C4-2B (cell line): ENCODE results near the gene BSN.

ENCODE experiments used
- ZFX ChIP-seq: fragments of 450-650 bp; IDR thresholded peaks from 2 replicates; pipeline ENCODE4 v1.6.1; 2017
- TF ChIP-seq, protein P1 (sequence below): fragments of 450-650 bp; conservative IDR thresholded peaks from 2 replicates; pipeline ENCODE4 v1.5.1; 2017; ENCODE audit warnings: mild to moderate bottlenecking

DNA sequence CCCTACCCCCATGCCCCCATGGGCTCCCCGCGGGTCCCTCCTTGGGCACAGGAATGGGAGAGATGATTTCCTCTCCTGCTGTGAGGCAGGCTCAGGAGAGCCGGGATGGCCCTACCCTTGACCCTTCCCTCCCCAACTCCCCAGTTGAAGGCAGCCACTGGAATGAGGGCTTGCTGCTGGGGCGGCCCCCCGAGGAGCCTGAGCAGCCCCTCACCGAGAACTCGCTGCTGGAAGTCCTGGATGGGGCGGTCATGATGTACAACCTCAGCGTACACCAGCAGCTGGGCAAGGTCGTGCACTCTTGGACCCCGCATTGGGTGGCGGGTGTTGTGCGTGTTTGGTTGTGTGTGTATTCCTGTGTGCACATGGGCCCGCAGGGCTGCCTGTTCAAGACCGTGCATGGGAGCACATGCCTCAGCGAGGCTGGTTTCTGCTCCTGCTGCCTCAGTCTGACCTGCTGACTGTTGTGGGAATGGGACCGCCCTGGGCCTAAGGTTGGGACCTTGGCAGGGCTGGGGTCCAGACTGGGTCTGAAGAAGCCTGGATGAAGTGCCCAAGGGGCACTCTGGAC lies 151.2 kb downstream of the BSN start:
- TF ChIP-seq, protein P1, sequence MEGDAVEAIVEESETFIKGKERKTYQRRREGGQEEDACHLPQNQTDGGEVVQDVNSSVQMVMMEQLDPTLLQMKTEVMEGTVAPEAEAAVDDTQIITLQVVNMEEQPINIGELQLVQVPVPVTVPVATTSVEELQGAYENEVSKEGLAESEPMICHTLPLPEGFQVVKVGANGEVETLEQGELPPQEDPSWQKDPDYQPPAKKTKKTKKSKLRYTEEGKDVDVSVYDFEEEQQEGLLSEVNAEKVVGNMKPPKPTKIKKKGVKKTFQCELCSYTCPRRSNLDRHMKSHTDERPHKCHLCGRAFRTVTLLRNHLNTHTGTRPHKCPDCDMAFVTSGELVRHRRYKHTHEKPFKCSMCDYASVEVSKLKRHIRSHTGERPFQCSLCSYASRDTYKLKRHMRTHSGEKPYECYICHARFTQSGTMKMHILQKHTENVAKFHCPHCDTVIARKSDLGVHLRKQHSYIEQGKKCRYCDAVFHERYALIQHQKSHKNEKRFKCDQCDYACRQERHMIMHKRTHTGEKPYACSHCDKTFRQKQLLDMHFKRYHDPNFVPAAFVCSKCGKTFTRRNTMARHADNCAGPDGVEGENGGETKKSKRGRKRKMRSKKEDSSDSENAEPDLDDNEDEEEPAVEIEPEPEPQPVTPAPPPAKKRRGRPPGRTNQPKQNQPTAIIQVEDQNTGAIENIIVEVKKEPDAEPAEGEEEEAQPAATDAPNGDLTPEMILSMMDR: no peak
- no peak for TF ChIP-seq ZFX
